C1 segment of cervical spinal cord (tissue), 14 donors: ENCODE data around the gene HIVEP3.
"Not testable (repeated sequence)": the region's sequence is repeated elsewhere in the genome, so short reads cannot be mapped to it uniquely, and the experiment has no call there.

ENCODE experiments used
- DNase-seq, 14 donors: peaks; one replicate each; lab custom pipeline; 2025; lab: John Stamatoyannopoulos, UW

Gene HIVEP3

DNA sequence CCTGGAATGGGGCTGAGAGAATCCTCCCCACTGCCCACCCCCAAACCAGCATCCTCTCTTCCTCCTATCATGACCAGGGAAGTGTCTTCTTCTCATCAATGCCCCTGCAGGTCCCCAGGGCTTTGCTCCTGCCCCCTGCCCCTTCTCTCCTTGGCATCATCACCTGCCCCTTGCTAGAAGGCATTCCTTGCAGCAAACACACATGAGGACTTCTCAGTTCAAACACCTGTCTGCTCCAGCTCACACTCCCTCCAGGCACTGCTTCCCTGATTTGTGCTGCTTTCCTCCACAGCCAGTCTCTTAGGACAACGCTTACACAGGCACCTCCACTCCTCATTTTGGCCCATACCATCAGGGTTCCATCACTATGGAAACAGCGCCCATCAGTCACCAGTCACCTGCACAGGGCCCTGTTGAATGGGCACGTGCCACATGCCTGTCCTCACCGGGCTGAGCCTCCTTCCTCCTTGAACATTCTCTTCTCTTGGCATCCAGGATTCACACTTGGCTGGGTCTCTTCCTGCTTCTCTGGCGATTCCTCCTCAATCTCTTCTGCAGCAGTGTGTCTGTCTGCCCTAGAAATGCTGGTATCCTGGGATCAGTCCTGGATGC lies 352.3 kb downstream of the HIVEP3 start:
- no peak for DNase-seq

- no peak for DNase-seq
Measured at GRCh38 chr1:41564741-41565475, 353.8 kb downstream of the HIVEP3 start.

- DNase-seq: no peak
Measured at GRCh38 chr1:41562328-41562727, 356.4 kb downstream of the HIVEP3 start.

DNA sequence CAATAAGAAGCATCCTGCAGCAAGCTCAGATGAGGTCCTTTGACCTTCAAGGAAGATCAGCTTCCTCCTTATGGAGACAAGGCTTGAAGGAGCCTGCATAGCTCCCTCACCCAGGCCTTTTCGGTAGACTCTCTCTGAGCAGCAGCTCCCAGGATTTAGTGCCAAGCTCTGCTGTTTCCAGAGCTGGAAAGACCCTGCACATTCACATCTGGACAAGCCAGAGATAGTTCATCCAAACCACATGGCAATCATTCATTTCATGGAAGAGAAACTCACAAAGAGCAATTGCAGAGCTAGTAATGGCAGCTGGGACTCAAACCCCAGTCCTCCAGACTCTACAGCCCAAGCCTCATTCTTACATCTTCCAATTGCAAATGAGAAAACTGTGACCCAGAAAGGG lies 357.8 kb downstream of the HIVEP3 start:
- DNase-seq: no peak

DNA sequence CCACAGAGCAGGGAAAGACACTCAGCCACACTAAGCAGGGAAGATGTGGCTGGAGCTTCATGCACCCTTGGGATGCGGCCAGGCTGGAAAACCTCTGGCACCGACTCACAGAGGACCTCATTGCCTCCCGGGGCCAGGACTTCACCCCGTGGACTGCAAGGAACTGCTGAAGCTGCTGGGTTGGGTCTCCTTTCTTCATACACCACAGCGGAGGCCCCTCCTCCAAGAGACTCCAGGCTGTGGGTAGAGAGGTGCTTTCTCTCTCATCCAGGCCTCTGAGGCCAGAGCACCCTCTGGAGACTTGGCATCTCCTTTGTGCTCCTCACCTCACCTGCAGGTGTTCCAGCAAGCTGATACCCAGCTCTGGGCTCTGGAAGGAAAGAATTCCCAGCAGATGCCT lies 358.2 kb downstream of the HIVEP3 start:
- no peak for DNase-seq

- no peak for DNase-seq
Measured at GRCh38 chr1:41559331-41559730, 359.4 kb downstream of the HIVEP3 start.

GRCh38 chr1:41558761-41559171 lies 360.0 kb downstream of the HIVEP3 start:
- DNase-seq: peak in 8 of 14 donors; percentile 19 to 69 (median 46)

DNA sequence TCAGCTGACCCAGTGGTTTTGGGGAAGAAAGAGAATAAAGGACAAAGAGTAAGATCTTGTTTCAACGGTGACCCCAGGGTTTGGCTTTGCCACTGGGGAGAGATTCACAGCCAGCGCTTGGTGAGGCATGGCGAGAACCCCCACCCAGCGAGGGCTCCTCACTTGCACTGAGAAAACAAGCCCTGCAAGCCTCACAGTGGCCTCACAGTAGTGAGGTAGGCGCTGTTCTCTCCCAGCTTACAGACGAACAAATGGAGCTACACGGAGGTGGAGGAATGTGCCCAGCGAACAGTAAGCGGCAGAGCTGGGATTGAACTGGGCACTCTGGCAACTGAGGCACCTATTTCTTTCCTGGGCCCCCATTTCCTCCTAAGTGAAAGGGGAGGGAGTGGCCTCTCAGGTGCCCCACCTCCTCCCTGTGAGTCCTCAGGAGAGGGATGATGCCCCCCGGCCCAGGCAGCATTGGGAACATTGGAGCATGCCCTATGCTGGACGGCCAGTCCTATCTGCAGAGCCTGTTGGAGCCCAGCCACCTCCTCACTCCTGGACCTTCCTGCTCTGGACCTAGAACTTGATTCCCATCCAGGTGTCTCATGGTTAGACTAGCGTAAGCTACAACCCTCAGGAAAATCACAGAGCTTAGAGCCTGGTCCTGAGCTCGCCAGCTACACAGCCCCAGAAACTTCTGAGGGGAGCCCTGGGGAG lies 360.8 kb downstream of the HIVEP3 start:
- peak in 1 of 14 donors; percentile 18 for DNase-seq

DNA sequence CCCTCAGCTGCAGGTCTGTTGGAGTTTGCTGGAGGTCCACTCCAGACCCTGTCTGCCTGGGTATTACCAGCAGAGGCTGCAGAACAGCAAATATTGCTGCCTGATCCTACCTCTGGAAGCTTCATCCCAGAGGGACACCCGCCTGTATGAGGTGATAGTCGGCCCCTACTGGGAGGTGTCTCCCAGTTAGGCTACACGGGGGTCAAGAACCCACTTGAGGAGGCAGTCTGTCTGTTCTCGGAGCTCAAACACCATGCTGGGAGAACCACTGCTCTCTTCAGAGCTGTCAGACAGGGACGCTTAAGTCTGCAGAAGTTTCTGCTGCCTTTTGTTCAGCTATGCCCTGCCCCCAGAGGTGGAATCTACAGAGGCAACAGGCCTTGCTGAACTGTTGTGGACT lies 364.0 kb downstream of the HIVEP3 start:
- DNase-seq: not testable (repeated sequence)

DNA sequence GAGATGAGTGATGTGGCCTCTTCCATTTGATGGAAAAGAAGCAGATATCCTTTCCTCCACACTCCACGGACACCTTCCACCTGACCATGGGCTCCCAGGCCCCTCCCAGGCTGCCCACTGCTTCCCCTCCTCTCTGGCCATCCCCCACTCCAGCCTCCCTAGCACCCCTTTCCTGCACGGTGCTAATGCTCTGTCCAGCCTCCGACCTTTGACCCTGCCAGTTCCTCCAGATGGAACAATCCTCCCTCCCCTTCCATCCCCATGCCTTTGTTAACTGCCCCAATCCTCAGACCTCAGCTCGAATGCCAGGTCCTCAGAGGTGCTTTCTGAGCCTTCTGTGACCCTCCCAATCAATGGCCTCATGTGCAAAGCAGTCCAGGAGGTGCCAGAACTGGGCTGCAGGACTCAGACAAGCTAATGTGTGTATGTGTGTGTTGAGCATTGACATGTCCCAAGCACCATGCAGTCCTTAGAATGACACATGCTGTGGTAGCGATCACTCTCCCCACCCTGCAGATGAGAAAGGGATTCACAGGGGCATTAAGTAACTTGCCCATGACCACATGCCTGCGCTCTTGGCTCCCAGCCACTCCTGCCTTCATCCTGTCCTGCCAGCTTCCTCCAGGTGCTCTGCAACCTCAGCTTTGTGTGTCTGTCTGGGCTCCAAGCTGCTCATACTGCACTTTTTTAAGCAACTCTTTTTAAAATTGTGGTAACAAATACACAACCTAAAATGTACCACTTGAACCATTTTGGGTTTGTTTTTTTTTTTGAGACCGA lies 370.8 kb downstream of the HIVEP3 start:
- DNase-seq: no peak

GRCh38 chr1:41547336-41547735 lies 371.4 kb downstream of the HIVEP3 start:
- no peak for DNase-seq

DNA sequence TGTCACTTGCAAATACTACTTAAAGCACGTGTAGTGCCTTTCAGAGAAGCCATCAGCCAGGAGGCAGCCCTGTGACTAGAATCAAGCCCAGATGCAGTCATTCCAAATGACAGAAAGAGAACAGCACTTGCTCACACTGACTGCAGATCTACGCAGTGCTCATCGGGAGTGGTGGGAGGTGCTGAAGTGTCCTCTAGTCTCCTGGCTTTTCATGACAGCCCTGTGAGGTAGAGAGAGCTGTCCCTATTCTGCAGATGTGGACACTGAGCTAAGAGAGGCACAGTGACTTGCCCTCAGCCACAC lies 371.9 kb downstream of the HIVEP3 start:
- no peak for DNase-seq

- DNase-seq: no peak
Measured at GRCh38 chr1:41545996-41546832, 372.5 kb downstream of the HIVEP3 start.

DNA sequence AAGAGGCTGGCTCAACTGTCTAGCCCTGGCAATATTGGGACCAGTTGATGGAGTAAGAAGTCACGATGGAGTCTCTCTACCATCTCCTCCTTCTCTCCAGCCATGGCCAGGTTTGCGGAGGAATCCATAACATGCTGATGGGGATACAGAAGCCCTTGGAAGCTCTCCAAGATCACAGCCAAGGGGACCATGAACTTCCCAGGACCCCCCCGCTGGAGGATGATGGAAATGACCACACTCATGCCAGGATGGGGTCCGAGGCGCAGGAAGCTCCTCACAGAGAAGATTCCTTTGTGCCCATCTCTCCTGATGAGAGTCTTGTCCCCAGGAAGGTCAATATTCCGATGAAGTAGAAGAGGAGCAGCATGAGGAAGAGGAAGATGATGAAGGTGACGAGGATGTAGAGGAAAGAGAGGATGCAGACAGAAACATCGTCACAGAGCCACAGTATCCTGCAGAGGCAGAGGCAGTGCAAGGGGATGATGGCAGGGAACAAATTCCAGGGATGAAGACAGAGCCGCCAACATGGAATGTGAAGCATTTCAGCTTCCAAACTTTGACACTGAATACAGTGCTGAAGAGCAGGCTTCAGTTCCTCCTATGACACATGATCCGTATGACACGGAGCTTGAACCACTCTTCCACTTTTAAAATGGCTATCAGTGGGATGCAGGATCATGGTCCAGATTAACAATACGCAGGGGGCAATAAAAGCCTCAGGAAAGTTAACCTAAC lies 376.4 kb downstream of the HIVEP3 start:
- DNase-seq: no peak

- no peak for DNase-seq
Measured at GRCh38 chr1:41541592-41541952, 377.1 kb downstream of the HIVEP3 start.

- no peak for DNase-seq
Measured at GRCh38 chr1:41540886-41541591, 377.7 kb downstream of the HIVEP3 start.

- DNase-seq: no peak
Measured at GRCh38 chr1:41539999-41540398, 378.7 kb downstream of the HIVEP3 start.

DNA sequence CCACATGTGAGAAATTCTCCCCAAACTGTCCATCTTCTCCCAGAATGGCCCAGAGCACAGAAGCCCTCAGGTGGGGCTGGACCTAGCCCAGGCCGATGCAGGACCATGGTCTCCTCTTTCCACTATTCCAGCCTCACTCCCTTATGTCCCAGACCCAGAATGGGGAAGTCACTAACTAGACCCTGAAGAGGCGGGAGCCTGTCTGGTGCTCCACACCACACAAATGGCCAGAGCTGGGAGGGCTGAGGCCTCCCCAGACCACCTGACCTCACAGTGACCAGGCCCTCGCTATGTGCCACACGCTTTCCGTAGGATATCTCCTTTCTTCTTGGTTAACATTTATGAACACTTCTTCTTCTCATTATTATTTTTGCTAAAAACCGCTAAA lies 379.3 kb downstream of the HIVEP3 start:
- DNase-seq: no peak

DNA sequence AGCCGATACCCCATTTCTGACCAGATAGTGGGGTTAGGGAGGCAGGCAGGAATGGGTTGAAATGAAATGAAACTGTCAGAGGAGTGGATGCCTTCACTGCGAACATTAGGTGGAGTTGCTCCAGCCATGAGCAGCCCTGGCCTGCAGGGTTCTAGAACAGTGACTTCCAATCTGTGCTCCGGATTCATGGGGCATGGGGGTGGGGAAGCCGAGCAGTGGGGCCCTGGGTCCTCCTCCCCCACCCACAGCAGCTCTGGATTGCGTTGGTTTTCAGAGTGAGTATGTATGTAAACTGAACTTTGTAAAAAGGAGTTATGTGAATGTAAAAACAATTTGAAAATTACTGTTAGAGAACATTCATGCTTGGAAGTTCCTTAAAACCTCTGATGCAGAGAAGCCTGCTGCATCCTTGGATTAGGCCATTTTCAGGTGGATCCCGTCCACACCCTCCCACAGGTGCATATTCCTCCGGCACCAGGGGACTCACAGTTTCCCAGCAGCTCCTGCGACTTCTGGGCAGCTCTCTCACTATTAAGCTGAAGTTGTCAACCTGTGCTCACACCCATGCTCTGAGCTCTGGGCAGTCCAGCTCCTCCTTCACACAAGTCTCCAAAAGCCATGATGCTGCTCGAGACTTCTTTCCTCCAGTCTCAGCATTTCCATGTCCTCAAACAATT lies 379.8 kb downstream of the HIVEP3 start:
- DNase-seq: no peak
